Occipital lobe (tissue), 2 donors: ENCODE results near the gene C2CD4C. TPM values are rescaled to one million over a fixed set of nuclear protein-coding genes. Genes with fewer than 3 reads are reported as not detected.
"Not testable (repeated sequence)": the region's sequence is repeated elsewhere in the genome, so short reads cannot be mapped to it uniquely, and the experiment has no call there.

Experiments used
- DNase-seq: peaks from one replicate; lab custom pipeline; 2025; lab: John Stamatoyannopoulos, UW
- total RNA-seq: library from RNA; depleted of rRNA; stranded (reverse); fragments of >200 nt; gene quantifications from one replicate; pipeline ENCODE4 v1.2.3, GENCODE V29; 2014

C2CD4C gene
- total RNA-seq, 1 donor from 2014 or later = 16.1 TPM

- no peak for DNase-seq
Measured at GRCh38 chr19:415292-415691, 6.3 kb upstream of the C2CD4C start.

GRCh38 chr19:413756-414420, 4.9 kb upstream of the C2CD4C start:
- no peak for DNase-seq

DNA sequence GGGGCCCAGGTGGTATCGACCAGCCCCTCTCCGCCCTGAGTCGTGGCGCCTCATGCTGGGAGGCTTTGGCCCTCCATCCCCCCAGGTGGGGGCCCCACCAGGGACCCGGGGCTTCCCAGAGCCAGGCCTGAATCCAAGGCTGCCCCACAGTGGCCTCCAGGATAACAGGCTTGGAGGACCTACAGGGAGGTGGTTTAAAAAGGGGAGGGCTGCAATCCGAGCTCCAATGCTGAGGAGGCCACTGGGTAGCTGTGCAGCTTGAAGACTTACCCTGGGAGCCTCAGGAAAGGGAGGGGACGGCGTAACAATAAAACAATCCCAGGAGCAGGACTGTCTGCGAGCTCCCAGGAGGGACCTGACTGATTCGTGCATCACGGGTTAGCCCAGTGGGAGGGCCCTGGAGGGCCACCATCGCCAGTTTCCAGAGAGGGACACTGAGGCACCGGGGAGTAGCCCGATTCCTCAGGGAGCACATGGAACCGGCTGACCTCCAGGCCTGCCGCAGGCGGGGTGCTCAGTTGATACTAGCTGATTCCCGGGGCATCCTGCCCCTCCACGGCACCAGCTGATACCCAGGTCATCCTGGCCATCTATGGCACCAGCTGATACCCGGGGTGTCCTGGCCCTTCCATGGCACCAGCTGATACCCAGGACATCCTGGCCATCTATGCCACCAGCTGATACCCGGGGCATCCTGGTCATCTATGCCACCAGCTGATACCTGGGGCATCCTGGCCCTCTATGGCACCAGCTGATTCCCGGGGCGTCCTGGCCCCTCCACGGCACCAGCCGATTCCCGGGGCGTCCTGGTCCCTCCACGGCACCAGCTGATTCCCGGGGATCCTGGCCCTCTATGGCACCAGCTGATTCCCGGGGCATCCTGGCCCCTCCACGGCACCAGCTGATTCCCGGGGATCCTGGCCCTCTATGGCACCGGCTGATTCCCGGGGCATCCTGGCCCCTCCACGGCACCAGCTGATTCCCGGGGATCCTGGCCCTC, 3.7 kb upstream of the C2CD4C start:
- DNase-seq = no peak

DNA sequence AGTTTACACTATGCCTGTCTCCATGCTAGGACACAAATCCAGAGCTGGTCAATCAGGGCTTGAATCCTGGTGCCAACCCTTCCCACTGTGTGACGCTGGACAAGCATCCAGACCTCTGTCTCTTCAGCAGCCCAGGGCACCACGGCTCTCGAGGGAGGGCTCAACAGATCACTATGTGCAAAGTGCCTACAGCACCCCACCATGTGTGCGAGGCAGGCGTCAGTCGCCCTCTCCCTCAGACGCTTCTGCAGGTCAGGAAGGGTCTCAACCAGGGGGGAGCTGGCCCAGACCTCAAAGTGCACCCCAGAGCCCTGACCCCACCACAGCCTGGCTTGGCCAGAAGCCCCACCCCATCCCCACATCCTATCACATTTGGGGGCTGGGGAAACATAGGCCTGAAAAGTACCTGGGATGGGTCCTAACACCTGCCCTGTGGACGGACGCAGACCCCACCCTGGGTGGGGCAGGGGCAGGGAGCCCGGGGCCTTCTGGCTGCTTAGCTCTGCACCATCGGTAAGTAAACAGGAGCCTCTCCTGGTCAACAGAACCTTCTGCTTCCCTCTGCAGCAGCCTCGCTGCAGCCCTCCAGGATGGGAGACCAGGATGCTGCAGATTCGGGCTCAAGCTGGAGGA, 2.9 kb upstream of the C2CD4C start:
- DNase-seq = no peak

GRCh38 chr19:411121-411722, 2.3 kb upstream of the C2CD4C start:
- DNase-seq = not testable (repeated sequence)

DNA sequence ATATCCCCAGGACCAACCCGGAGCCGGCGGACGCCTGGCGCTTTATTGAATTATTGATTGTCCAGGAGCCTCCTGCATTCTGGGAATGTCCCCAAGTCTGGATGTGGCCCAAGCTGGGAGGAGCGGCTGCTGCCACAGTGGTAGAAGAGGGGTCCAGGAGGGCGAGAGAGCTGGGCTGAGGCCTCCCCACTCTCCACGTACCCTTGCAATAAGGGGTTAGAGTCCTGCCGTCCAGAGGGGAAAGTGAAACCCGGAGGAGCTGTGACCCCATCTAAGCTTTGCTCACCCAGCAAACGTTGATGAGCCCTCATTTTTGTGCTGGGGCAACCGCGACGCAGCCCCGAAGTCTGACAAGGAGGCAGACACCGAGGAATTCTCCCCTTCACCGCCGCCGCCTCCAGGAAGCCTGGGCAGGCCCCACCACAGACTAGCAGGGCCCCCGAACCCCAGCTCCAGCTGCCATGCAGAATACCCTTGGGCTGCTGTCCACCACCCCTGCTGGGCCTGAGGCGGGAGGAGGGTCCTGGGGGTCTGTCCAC, 1.4 kb upstream of the C2CD4C start:
- no peak for DNase-seq

GRCh38 chr19:409516-410242, 732 bp upstream of the C2CD4C start:
- DNase-seq = no peak

DNA sequence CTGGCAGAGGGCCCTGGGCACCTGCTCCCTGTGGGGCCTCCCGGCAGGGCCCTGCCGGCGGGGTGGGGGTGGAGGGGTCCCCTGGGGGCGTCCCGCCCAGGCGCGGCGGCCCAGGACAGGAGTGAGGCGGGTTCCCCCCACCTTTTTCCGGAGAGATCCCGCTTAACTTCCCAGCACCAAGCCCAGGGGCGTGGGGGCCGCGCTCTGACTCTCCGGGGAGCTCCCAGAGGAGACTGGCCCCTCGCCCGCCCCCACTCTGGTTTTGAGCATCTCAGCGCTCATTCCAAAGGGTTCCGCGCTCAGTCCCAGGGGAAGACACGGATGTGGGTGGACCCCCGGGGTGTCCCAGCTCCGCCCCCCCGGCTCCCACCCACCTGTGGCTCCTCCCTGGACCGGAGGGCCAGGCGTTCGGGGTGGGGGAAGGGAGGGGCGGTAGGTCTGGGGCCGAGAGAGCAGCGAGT, 476 bp downstream of the C2CD4C start:
- DNase-seq = no peak

DNA sequence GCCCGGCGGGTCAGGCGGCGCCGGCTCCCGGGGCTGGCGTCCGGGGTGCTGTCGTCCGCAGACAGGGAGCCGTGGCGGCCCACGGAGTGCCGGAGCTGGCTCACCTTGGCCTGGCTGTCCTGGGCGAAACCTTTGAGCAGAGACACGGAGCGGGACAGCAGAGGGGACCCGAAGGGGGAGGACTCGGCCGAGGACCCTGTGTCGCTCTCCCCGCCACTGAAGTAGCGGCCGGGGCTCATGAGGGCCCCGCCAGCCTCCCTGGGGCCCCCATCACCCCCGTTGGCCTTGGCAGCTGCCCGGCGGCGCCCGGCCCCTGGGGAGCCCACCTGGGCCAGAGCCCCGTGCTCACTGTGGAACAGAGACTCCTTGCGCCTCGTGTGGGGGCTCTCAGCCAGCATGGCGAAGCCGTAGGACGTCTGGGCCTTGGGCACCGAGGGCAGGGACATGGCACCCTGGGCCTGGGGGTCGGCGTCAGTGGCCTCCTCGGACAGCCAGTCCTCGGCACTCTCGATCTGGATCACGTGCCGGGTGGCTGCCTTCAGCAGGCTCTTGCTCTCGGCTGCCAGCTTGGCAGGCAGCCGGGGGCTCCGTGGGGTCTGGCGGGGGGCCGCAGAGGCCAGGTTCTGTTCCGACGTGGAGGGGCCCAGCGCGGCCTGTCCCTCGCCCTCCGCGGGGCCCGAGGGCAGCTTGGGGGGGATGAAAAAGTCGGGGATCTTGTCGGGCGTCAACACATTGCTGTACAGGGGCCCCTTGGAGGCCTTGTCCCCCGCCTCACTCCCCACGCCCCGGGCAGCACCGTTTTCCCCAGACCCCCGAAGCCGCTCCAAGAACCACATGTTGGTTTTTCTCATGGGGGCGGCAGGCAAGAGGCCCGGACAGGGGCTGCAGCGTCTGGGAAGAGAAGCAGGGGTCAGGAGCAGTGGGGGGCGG, 1.2 kb downstream of the C2CD4C start:
- DNase-seq = no peak

GRCh38 chr19:406971-407510, 1.9 kb downstream of the C2CD4C start:
- DNase-seq = no peak

DNA sequence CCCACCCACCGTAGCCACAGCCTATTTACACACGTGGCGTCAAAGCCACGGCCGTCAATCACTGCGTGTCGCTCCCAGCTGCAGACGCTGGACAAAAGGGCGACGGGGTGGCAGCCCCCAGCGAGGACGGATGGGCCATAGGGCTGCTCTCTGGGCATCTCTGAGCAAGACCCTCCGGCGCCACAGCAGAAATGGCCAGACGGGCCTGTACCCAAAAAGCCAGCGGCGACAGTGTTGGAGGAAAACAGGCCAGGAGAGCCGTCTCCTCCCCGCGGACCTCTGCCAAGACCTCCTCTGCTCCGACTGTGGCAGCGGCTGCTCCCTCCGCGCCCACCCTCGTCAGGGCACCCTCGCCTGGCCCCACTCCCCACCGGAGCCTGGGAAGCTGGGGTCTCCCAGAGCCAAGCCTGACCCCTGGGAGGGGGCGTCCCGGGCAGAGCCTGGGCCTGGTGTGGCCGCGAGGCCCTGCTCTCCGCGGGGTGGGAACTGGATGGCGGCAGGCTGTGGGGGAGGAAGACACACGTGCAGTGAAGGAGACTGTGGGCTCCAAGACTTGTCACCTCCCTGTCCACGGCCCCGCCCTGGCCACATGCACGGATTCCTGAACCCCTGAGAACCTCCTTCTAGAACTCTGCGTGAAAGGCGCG, 2.7 kb downstream of the C2CD4C start:
- DNase-seq = no peak

GRCh38 chr19:405121-405965, 3.6 kb downstream of the C2CD4C start:
- DNase-seq = no peak

GRCh38 chr19:403221-404027, 5.5 kb downstream of the C2CD4C start:
- no peak for DNase-seq

DNA sequence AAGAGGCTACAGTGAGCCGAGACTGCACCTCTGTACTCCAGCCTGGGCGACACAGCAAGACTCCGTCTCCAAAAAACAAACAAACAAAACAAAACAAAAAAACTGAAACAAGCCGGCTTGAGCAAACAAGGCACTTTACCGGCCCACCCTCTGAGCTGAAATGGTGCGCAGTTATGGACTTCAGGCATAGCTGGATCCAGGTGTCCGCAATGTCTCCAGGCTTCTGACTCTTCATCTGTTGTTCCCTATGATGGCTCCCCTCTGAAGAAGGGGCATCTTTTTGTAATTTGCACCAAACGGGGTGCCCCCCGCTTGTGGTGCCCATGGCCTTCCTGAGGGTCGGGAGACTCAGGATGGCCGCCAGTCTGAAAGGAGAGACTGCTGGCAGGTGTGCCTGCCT, 6.2 kb downstream of the C2CD4C start:
- no peak for DNase-seq

DNA sequence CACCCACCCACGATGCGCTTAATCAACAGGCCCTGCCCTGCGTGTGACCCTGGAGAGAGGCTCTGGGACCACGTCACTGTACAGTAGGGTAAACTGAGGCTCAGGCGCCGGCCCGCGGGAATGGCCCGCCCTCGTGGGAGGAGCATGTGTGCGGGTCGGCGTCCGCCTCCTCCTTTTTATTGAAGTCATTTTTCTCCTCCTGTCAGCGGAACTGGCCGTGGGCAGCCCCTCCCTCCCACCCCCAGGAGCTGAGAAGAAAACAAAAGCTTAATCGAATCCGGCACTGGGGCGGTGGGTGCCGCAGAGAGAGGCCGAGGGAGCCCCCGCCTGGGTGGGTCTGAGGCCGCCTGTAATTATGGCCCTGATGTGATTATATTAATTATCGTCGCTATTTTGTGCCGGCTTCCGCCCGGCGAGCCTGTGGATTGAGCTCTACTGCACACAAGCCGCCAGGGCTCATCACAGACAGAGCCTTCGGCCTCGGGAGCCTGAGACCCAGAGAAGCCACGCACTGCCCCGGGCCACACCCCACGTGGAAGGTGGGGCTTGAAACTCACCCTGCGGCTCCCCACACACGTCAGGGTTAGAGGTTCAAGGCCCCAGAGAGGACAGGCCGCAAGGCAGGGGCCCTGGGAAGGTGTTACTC, 7.0 kb downstream of the C2CD4C start:
- no peak for DNase-seq
